ENCODE measurements around the gene TMEM247.

DNA sequence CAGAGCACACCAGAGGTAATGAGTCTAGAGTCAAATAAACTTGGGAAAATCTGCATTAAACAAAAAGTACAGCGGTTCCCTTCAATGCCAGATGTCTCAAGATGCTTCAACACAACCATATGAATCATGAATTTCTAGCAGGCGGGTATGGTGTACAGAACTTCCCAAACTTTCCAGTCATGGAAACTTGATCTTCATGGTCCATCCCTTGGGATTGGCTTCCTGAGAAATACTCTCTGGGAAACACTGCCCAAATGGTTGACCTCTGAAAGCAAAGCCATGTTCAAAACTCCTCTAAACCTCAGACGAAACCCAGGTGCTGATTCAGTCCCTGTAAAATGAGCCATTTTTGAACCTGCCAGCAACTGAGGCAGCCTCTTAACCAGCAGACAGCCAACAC lies 16.4 kb upstream of the TMEM247 start:
- TF ChIP-seq POLR2A (IDR thresholded peaks at IDR 0.05), result no peak
- TF ChIP-seq, protein P1, sequence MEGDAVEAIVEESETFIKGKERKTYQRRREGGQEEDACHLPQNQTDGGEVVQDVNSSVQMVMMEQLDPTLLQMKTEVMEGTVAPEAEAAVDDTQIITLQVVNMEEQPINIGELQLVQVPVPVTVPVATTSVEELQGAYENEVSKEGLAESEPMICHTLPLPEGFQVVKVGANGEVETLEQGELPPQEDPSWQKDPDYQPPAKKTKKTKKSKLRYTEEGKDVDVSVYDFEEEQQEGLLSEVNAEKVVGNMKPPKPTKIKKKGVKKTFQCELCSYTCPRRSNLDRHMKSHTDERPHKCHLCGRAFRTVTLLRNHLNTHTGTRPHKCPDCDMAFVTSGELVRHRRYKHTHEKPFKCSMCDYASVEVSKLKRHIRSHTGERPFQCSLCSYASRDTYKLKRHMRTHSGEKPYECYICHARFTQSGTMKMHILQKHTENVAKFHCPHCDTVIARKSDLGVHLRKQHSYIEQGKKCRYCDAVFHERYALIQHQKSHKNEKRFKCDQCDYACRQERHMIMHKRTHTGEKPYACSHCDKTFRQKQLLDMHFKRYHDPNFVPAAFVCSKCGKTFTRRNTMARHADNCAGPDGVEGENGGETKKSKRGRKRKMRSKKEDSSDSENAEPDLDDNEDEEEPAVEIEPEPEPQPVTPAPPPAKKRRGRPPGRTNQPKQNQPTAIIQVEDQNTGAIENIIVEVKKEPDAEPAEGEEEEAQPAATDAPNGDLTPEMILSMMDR (IDR thresholded peaks at IDR 0.05), result no peak

Data from Peyer's patch (tissue), 4 donors.